Keratinocyte (primary cell): ENCODE results near the gene GLCE. TPM values are rescaled to one million over a fixed set of nuclear protein-coding genes. Genes with fewer than 3 reads are reported as not detected.

Experiments
- DNase-seq: peaks from one replicate; pipeline ENCODE4 v3.0.0-alpha.2; 2011; ENCODE audit warnings: low read depth, missing footprints, low spot score
- FAIRE-seq: peaks from 2 replicates; lab custom pipeline; 2011; peaks lifted over from hg19 to GRCh38; lab: Jason Lieb, UNC
- H2AFZ ChIP-seq: 2 replicates; pipeline ENCODE4 v1.6.0; 2012; ENCODE audit warnings: low read length, control low read depth, inconsistent platforms; ENCODE audit not compliant: control insufficient read depth
- H3K27ac ChIP-seq: 2 replicates; pipeline ENCODE4 v1.5.1; 2011; ENCODE audit warnings: low read length; ENCODE audit not compliant: control insufficient read depth, insufficient read depth
- H3K27me3 ChIP-seq: 3 replicates; pipeline ENCODE4 v1.6.0; 2011; ENCODE audit warnings: low read length; ENCODE audit not compliant: control insufficient read depth, insufficient read depth; ENCODE audit errors: extremely low read depth
- H3K36me3 ChIP-seq, 2 experiments: 2 replicates in 1 of 2; 3 replicates in 1 of 2; pipeline ENCODE4 v1.5.1; 2011; ENCODE audit warnings: low read length in 2 of 2, mild to moderate bottlenecking in 1 of 2; ENCODE audit not compliant: control insufficient read depth in 2 of 2, insufficient read depth in 2 of 2; ENCODE audit errors: extremely low read depth in 1 of 2
- H3K4me1 ChIP-seq: 3 replicates; pipeline ENCODE4 v1.5.1; 2011; ENCODE audit warnings: low read length; ENCODE audit not compliant: control insufficient read depth, insufficient read depth; ENCODE audit errors: extremely low read depth
- H3K4me2 ChIP-seq: 3 replicates; pipeline ENCODE4 v1.6.0; 2011; ENCODE audit warnings: low read depth, low read length; ENCODE audit not compliant: control insufficient read depth, insufficient read depth; ENCODE audit errors: extremely low read depth
- H3K4me3 ChIP-seq, 3 experiments: fragments of 200-600 bp in 1 of 3; sonication (generic) in 1 of 3; 2 replicates in 2 of 3; 3 replicates in 1 of 3; pipeline ENCODE4 v1.5.1; 2011 to 2016; ENCODE audit warnings: low read length in 3 of 3, mild to moderate bottlenecking in 3 of 3, control low read depth in 2 of 3, inconsistent platforms in 1 of 3, low read depth in 1 of 3, mixed read lengths in 1 of 3, mixed run types in 1 of 3, moderate library complexity in 1 of 3; ENCODE audit not compliant: control insufficient read depth in 2 of 3, insufficient read depth in 2 of 3; ENCODE audit errors: extremely low read depth in 1 of 3
- H3K79me2 ChIP-seq: 2 replicates; pipeline ENCODE4 v1.6.0; 2012; ENCODE audit warnings: low read length; ENCODE audit not compliant: control insufficient read depth, insufficient read depth
- H3K9ac ChIP-seq: 3 replicates; pipeline ENCODE4 v1.6.0; 2011; ENCODE audit warnings: low read length; ENCODE audit not compliant: control insufficient read depth, insufficient read depth; ENCODE audit errors: extremely low read depth
- H3K9me1 ChIP-seq: 3 replicates; pipeline ENCODE4 v1.6.0; 2011; ENCODE audit warnings: low read length; ENCODE audit not compliant: control insufficient read depth, insufficient read depth; ENCODE audit errors: extremely low read depth
- H3K9me3 ChIP-seq: 2 replicates; pipeline ENCODE4 v1.5.1; 2012; ENCODE audit warnings: low read depth, low read length; ENCODE audit not compliant: control insufficient read depth
- H4K20me1 ChIP-seq: 3 replicates; pipeline ENCODE4 v1.6.0; 2011; ENCODE audit warnings: low read length; ENCODE audit not compliant: control insufficient read depth, insufficient read depth; ENCODE audit errors: extremely low read depth
- CTCF ChIP-seq, 3 experiments: IDR thresholded peaks in 1 of 3; conservative IDR thresholded peaks in 1 of 3; optimal IDR thresholded peaks in 1 of 3; 2 replicates in 2 of 3; 3 replicates in 1 of 3; pipeline versions ENCODE3 to v1.5.1; 2011; ENCODE audit warnings: low read length in 3 of 3, mild to moderate bottlenecking in 3 of 3, moderate library complexity in 2 of 3, control low read depth in 1 of 3, inconsistent platforms in 1 of 3; ENCODE audit not compliant: insufficient read depth in 2 of 3; ENCODE audit errors: extremely low read depth in 1 of 3
- EZH2 ChIP-seq: IDR thresholded peaks from one replicate; pipeline ENCODE4 v1.6.1; 2012; ENCODE audit warnings: inconsistent platforms, mild to moderate bottlenecking, low read length, moderate library complexity
- dilution Hi-C: fragments of 300-500 bp; cut with MboI; formaldehyde crosslinking; loops from one replicate; pipeline ENCODE4 v1.7.0; 2020; ENCODE audit warnings: low sequenced_read_pairs; ENCODE audit not compliant: extremely low pct_ligation_motif_present
- polyA plus RNA-seq, 5 experiments: library from polyadenylated mRNA; depleted of rRNA in 3 of 5; stranded (reverse) in 3 of 5; stranded (forward) in 1 of 5; unstranded in 1 of 5; fragments of >200 nt; gene quantifications; 1 replicate in 1 of 5; 2 replicates in 3 of 5; 3 replicates in 1 of 5; pipeline versions ENCODE4 v1.2.1 to v1.2.3, GENCODE V29; 2011 to 2012; ENCODE audit warnings: missing spikeins in 2 of 5, low read depth in 1 of 5, low replicate concordance in 1 of 5

The GLCE gene
- polyA plus RNA-seq, 1 donor (not counting 4 experiments of a cell fraction or from before 2014, with no cell fraction given) = 16.3 TPM

GRCh38 chr15:69314736-69315135, 154.3 kb downstream of the GLCE start:
- no peaks in the 10 kb centered on the region for H3K9me1 ChIP-seq
- no peaks in the 10 kb centered on the region for H3K79me2 ChIP-seq
- no peak overlapping the region for H3K9ac ChIP-seq
- no peaks in the 10 kb centered on the region for H4K20me1 ChIP-seq
- H3K4me2 ChIP-seq = no peak overlapping the region
- no peak overlapping the region for H3K27ac ChIP-seq
- H3K36me3 ChIP-seq = no peaks in the 10 kb centered on the region
- dilution Hi-C loops = no loop called here
- no peak for FAIRE-seq
- H3K9me3 ChIP-seq = no peaks in the 10 kb centered on the region
- H3K27me3 ChIP-seq = peaks cover 17% of the 10 kb centered on the region
- H3K4me3 ChIP-seq = no peak overlapping the region
- H3K4me1 ChIP-seq = no peaks in the 10 kb centered on the region
- H2AFZ ChIP-seq = no peak overlapping the region
- no peak for DNase-seq
- TF ChIP-seq EZH2 = no peak
- TF ChIP-seq CTCF (optimal IDR thresholded peaks at IDR 0.05 in 1 of 3, IDR thresholded peaks at IDR 0.05 in 1 of 3, conservative IDR thresholded peaks at IDR 0.05 in 1 of 3; ENCODE audit: extremely low read depth in 1 of 3, insufficient read depth in 2 of 3, low read length in 3 of 3) = no peak

- Histone ChIP-seq H3K27ac (no peak overlapping the region), H3K9me3 (no peaks in the 10 kb centered on the region), H2AFZ (no peak overlapping the region), H3K4me2 (no peak overlapping the region), H3K36me3 (no peaks in the 10 kb centered on the region), H3K4me3 (no peak overlapping the region), H3K4me1 (no peaks in the 10 kb centered on the region), H3K9me1 (no peaks in the 10 kb centered on the region), H3K79me2 (no peaks in the 10 kb centered on the region), H3K27me3 (peaks cover 20% of the 10 kb centered on the region), H4K20me1 (no peaks in the 10 kb centered on the region), H3K9ac (no peak overlapping the region)
- DNase-seq (no peak), FAIRE-seq (no peak)
- dilution Hi-C loops = no loop called here
- TF ChIP-seq CTCF (optimal IDR thresholded peaks at IDR 0.05 in 1 of 3, IDR thresholded peaks at IDR 0.05 in 1 of 3, conservative IDR thresholded peaks at IDR 0.05 in 1 of 3; ENCODE audit: extremely low read depth in 1 of 3, insufficient read depth in 2 of 3, low read length in 3 of 3) (no peak), EZH2 (no peak)
Measured at GRCh38 chr15:69315402-69316110, 155.1 kb downstream of the GLCE start.
